NCI-H226 (cell line): ENCODE results near the gene OPCML.

Source experiments
- DNase-seq: peaks from one replicate; pipeline ENCODE4 v3.0.0-alpha.2; 2015

OPCML gene

DNA sequence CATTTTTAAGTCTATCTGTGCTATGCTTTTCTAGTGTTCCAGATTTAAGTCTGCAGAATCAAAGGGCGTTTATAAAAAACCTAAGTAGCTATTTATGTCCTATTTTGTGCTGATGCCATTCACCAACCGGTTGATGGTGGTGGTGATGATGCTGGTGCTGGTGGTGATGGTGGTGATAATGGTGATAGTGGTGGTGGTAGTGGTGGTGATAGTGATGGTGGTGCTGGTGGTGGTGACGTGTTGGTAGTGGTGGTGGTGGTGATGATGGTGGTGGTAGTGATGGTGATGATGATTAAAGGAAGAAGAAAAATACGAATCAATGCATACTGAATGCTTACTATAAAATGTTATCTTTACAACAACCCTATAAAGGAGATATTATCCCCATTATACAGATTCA lies 178.2 kb downstream of the OPCML start:
- DNase-seq = no peak

DNA sequence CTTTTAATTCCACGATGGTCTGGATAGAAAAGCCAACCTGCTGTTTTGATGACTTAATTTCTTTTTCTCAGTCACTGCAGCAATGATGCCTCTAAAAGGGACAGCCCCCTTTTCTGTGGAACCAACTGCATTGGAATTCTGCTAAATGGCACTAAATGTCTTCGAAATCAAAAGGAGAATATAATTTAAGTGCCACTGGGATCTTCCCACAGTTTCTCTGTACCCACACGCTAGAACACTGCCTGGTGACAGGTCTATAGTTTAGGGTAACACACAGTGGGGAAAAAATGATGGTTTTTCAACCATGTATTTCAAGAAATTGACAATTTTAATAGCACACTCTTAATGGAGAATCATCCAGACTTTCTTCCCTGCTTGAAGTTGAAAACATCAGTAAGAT lies 182.3 kb downstream of the OPCML start:
- no peak for DNase-seq

DNA sequence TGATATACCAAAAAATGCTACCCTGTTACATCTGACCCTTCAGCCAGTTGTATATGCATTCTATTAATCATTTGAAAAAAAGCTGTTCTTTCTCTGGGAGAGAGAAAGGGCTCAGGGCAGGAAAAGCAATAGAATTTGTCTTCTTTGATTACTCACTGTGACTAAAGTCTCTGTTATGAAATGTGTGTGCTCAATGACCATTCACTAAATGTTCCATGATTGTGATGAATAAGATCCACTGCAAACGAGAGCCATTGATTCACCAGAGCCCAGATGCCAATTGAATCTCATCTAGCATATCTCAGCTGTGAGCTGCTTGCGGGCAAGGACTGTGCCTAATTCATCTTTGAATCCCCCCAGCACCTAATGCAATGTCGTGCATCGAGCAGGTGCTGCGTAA lies 184.3 kb downstream of the OPCML start:
- DNase-seq = no peak

DNA sequence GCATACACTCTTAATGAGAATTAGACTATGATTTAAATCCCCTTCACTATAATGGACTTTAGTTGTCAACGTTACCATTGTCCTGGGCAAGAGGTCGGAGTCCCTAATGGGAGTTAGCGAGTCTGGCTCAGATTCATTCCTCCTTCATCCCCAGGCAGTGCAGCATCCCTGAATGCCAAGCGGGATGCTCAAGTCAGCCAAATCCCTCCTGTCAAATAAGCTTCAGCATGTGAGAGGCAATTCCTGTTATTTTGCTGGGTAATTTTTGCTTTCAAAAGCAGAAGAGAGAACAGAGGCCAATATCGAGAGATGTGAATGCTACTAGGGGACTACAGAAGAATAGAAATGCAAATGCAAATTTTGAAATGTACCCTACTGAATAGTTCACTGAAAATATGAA lies 186.2 kb downstream of the OPCML start:
- no peak for DNase-seq

DNA sequence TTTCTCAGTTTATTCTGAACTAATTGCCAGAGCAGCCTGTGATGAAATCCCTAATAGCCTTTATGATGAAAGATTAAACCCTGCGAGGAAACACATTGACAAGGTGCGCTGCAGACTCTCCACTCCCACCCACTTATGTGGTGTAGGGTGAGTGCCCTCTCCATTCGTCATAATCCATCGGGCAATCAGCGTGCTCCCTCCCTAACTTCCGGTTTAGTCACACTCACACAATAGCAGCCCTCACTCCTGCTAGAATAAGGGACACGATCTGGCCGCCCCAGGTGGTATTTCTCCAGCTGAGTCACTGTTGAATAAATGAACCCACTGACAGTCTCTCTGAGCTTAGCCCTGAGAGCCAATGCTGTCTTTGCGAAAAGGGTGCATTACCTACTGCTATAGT lies 188.3 kb downstream of the OPCML start:
- no peak for DNase-seq

- no peak for DNase-seq
These were observed 192.7 kb downstream of the OPCML start for GRCh38 chr11:133339495-133340140.

- no peak for DNase-seq
These were observed 193.7 kb downstream of the OPCML start for GRCh38 chr11:133338588-133338987.

- DNase-seq = no peak
These were observed 194.3 kb downstream of the OPCML start for GRCh38 chr11:133337951-133338418.

DNA sequence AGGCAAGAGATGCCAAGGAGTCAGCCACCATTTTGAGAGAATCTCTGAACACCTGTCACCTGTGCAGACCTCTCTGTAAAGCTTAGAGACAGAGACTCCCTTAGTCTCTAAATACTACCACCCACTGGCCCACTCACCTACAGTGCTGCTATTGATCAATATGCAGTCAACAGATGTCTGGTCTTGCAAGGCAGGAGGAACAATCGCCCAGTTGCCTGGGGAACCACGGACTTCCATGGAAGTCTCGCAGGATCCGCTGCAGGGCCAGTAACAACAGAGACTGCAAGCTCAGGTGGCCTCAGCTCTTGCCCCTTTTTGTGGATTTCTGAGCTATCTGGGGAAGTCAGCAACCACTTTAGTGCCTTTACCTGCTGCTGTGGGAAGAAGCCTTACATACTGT lies 195.1 kb downstream of the OPCML start:
- DNase-seq = no peak

DNA sequence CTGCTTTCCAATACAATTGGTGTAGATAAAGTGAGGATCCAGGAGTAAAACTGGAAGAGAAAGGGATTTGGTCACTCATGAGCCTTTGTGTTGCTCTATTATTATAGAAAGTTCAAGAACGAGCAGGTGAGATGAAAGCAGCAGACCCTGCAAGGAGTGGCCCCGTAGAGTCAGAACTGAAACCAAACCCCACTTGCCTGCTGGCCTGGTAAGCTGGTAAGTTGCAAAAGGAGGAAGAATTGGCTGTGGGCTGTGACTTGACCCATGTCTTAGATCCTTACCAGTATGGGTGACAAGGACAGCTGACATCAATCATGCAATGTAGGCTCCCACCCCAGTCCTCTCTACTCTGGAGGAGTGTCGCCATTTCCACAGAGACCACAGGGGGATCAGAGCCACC lies 201.3 kb downstream of the OPCML start:
- no peak for DNase-seq

DNA sequence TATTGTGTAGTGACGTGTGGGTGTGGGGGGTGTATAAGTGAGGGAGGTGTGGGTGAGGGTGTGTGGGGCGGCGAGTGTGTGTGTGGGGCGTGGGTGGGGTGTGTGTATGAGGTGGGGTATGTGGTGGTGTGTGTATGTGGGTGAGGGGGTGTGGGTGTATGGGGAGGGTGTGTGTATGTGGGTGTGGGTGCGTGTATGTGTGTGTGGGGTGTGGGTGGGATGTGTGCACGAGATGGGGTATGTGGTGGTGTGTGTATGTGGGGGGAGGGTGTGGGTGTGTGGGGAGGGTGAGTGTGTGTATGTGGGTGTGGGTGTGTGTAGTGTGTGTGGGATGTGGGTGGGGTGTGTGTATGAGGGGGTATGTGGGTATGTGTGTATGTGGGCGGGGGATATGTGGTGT lies 205.5 kb downstream of the OPCML start:
- DNase-seq = no peak

GRCh38 chr11:133326332-133326731 lies 206.0 kb downstream of the OPCML start:
- DNase-seq = no peak

DNA sequence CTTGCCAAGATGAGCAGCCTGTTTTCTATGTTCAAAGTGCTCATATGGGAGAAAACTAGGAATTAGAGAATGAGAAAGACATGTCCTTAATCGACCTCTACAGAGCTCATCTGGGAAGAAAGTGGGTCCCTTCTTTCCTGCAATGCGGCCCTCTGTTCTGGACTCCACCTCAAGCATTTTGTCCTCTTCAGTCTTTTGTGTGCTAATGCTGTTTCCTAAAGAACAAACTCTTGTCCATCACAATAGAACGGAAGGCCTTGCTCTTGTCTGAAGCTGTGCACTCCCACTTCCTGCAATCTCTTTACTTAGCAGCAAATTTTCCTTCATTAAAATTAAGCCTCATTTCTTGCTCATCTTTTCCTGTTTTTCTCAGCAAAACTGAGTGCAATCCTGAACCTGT lies 206.6 kb downstream of the OPCML start:
- DNase-seq = no peak

GRCh38 chr11:133323354-133323753 lies 208.9 kb downstream of the OPCML start:
- no peak for DNase-seq

DNA sequence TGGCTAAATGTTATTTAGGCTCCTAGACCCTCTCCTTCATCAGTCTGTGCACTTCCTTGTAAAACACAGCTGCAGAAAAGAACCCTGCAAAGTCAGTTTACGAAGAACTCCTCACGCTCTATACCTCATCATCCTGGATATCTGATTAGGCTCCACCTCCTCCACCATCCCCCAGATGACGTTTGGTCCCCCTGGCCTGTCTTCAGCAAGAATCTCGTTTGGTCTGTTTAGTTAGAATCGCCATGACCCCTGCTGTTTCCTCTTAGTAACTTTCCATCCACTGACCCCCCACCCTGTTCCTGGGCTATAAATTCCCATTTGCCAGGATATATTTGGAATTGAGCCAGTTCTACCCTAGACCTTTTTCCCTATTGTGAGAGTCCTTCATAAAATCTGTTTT lies 214.1 kb downstream of the OPCML start:
- DNase-seq = no peak

DNA sequence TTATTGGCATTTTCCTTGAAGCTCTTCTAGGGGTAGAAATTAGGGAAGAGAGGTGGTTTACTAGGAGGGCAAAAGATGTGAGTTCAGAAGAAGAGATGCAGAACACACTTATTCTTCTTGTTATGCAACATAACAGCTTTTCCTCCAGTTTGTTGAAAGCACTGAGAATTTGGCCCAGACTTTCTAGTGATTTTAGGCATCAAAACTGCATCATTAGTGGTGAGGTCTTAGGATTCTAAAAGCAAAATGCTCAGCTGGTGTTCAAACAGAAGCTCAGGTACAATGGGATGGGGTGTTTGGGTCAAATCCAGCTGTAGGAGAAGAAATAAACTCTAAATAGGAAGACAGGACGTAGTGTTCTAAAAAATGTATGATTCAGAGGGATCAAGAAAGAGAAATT lies 221.1 kb downstream of the OPCML start:
- no peak for DNase-seq

GRCh38 chr11:133306019-133306418 lies 226.3 kb downstream of the OPCML start:
- no peak for DNase-seq

DNA sequence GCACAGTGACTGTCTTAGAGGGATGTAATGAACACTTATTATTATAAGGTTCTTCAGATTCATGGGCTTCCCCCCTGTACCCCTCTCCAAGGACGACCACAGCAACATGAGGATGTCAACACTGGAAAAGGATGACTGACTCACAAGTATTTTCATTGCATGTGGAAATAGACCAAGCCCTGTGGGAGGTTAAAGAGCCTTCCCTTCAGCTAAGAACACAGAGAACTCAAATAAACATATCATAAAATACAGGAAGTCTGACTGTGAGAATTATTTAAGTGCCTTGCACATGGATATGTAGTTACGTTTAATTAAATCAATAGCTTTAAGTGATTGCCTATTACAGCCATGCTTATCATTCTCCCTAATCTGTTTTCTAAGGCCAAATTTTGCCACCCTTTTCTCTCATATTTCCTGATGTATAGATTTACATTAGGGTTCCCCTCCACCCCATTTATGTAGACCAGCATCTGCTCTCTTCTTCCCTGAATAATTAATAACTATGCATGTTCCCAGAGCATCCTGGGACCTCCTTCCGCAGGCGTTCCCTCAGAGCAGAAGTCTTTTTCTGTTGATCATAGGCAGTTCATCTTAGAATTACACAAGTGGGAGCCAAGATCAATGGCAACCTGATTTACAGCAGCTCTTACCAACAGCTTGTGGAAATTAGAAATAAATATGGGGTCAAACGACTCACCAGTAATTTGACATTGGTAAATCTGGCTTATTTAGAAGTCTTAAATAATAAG lies 226.9 kb downstream of the OPCML start:
- DNase-seq = no peak

- no peak for DNase-seq
These were observed 229.0 kb downstream of the OPCML start for GRCh38 chr11:133303262-133303661.

GRCh38 chr11:133302056-133302455 lies 230.2 kb downstream of the OPCML start:
- DNase-seq = no peak

GRCh38 chr11:133300666-133301065 lies 231.6 kb downstream of the OPCML start:
- DNase-seq = no peak

GRCh38 chr11:133291780-133292179 lies 240.5 kb downstream of the OPCML start:
- DNase-seq = no peak

GRCh38 chr11:133285359-133285758 lies 246.9 kb downstream of the OPCML start:
- no peak for DNase-seq

- no peak for DNase-seq
These were observed 248.1 kb downstream of the OPCML start for GRCh38 chr11:133284156-133284555.

DNA sequence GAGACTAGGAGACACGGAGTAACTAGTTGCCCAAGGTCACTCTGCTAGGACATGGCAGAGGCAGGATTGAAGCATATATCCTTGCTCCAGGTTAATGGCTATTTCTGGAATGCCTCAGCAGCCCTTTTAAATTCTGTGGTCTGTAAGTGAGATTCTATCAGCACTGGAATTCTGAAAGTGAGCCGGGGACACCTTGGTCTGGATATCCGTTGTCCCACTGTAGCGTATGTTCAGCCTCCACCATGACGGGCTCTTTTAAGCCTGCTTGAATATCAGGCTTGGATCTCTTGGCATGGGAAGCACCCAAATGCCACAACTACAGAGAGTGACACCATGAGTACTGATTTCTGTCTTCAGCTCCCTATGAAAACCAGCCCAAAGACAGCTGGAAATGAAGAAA lies 254.4 kb downstream of the OPCML start:
- no peak for DNase-seq
